Measurements from ENCODE around the gene MVP.
A peak's percentile ranks its signal among the peaks of the same experiment; 100 is the strongest.
"Not testable (repeated sequence)": the region's sequence is repeated elsewhere in the genome, so short reads cannot be mapped to it uniquely, and the experiment has no call there.

The MVP gene

GRCh38 chr16:29843931-29844330 is 23.7 kb downstream of the MVP start:
- DNase-seq (ENCODE audit: low read depth): no peak

- no peak for DNase-seq (ENCODE audit: low read depth)
Observed at GRCh38 chr16:29844575-29845331, 24.5 kb downstream of the MVP start.

GRCh38 chr16:29845656-29846055 is 25.4 kb downstream of the MVP start:
- no peak for DNase-seq (ENCODE audit: low read depth)

GRCh38 chr16:29848420-29849297 is 28.4 kb downstream of the MVP start:
- DNase-seq (ENCODE audit: low read depth): peak; percentile 85

- no peak for DNase-seq (ENCODE audit: low read depth)
Observed at GRCh38 chr16:29849505-29849904, 29.2 kb downstream of the MVP start.

GRCh38 chr16:29850998-29851397 is 30.7 kb downstream of the MVP start:
- DNase-seq (ENCODE audit: low read depth): no peak

- DNase-seq (ENCODE audit: low read depth): no peak
Observed at GRCh38 chr16:29852654-29853053, 32.4 kb downstream of the MVP start.

GRCh38 chr16:29854520-29855100 is 34.3 kb downstream of the MVP start:
- no peak for DNase-seq (ENCODE audit: low read depth)

- DNase-seq (ENCODE audit: low read depth): no peak
Observed at GRCh38 chr16:29857133-29857760, 37.0 kb downstream of the MVP start.

GRCh38 chr16:29858149-29858849 is 38.0 kb downstream of the MVP start:
- no peak for DNase-seq (ENCODE audit: low read depth)

- no peak for DNase-seq (ENCODE audit: low read depth)
Observed at GRCh38 chr16:29858974-29859373, 38.7 kb downstream of the MVP start.

GRCh38 chr16:29860218-29860617 is 40.0 kb downstream of the MVP start:
- no peak for DNase-seq (ENCODE audit: low read depth)

GRCh38 chr16:29862383-29862883 is 42.2 kb downstream of the MVP start:
- DNase-seq (ENCODE audit: low read depth): no peak

- peak; percentile 88 for DNase-seq (ENCODE audit: low read depth)
Observed at GRCh38 chr16:29862884-29863668, 42.8 kb downstream of the MVP start, which contains the start of gene CDIPT. Gene CDIPT, minus strand, starts transcription at chr16:29863226. Its CDS starts 369 bp downstream, at chr16:29862857.

- no peak for DNase-seq (ENCODE audit: low read depth)
Observed at GRCh38 chr16:29863669-29863984, 43.4 kb downstream of the MVP start.

GRCh38 chr16:29864205-29864604 is 43.9 kb downstream of the MVP start:
- no peak for DNase-seq (ENCODE audit: low read depth)

GRCh38 chr16:29868396-29869009 is 48.2 kb downstream of the MVP start:
- no peak for DNase-seq (ENCODE audit: low read depth)

GRCh38 chr16:29869067-29869466 is 48.8 kb downstream of the MVP start:
- DNase-seq (ENCODE audit: low read depth): not testable (repeated sequence)

GRCh38 chr16:29871822-29872546 is 51.7 kb downstream of the MVP start:
- no peak for DNase-seq (ENCODE audit: low read depth)

- no peak for DNase-seq (ENCODE audit: low read depth)
Observed at GRCh38 chr16:29873319-29873718, 53.1 kb downstream of the MVP start.

Data from activated T-cell treated with anti-CD3 and anti-CD28 coated beads for 1 hour (primary cell).